ENCODE results near the gene CD47.

CD47 gene

DNA sequence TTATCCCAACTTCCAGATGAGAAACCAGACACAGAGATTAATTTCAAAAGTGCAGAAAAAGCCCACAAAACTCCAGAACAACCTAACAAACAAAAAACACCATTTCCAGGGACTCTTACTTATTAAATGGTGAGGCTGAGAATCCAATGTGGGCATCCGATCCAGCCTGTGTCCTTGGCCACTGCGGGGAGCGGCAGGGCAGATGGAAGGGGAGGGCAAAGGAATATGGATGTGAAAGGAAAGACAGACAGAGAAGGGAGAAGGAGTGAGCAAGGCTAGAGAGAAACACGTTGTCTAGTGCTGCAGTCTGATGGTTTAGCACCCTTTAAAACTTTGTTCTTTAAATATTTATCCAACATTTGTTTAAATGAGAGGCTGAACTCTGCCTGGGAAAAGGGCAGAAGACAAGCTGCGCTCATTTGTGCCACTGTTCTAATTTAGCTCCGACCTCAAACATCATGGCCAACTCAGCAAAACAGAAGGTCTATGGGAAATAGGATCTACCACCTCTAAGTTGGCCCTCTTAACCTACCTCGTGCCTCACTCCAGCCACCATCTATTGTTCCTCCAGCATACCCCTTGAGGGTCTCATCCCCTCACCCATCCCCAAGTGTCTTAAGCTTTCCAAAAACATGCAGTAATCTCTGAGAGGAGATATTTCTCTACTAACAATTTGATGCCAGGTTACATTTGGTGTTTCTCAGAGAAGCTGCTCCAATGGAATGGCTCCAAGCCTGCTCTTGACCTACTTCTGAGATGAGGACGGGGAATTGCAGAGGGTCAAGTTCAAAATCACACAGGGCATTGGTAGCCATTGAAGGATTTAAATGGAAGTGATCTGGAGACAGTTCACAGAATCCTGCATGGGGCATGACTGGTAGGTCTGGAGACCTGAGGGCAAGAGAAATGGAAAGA, 77.4 kb downstream of the CD47 start:
- no peak for DNase-seq (ENCODE audit: low read depth in 2 of 2)

DNA sequence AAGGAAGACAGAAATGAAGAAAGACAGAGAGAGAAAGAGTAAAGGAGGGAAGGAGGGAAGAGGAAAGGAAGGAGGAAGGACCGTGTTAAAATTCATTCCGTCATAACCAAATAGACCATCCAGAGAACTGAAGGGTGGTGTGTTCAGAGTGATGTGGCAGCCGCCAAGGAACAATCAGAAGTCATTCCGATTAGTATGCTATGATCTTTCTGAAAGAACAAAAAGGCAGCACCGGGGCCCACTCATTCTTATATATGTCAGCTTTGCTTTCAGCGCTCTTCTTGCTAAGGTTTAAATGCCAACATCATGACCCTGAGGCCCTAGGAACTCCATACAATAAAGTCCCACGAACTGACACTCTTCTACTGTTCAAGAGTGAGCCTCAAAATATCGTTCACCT, 78.5 kb downstream of the CD47 start:
- no peak for DNase-seq (ENCODE audit: low read depth in 2 of 2)

DNA sequence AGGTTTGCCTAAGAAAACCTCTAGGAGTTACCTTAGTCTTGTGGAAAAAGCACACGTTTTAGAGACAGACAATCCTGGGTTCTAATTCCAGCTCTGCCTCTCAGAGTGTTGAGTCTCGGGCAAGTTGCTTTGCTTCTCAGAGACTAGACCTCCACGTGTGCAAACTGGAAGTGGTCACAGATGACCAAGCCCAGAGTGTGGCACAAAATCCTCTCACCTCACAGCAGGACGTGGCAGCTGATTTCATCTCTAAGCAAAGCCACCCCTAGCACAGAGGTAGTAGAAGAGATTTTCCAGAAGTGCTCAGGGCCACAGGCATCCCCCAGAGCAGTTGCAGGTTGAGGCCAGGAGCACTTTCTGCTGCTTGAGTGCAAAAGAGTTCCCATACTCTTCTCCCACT, 79.2 kb downstream of the CD47 start:
- DNase-seq (ENCODE audit: low read depth in 2 of 2): no peak

DNA sequence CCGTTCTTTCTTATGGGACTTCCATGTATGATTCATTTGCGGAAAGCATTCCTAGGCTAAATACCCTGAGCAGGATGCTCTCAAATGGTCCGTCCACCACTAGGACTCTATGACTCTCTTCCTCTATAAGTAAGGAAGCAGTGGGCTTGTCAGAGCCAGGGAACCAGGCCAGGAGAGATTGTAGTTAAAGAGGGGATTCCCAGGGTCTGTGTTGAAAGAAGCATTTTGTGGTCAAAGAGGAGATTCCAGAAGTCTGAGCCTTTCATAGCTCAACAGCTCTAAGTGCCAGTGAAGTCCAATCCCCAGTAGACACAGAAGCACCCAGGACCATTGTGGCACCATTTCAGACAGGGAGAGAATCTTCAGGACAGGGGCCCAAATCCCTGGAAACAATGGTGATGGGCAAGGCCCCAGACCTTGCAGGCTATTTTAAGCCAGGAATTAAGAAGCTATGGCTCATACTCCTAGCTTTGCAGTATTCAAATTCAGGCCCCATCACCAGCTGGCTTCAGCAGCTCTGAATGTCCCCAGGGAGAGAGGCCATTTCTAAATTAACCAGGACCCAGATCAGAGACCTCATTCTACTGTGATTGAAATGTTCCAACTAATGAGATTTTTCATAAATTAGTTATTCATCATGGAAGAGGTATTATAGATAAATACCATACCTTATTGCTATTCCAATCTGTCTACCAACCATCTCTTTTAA, 81.7 kb downstream of the CD47 start:
- no peak for DNase-seq (ENCODE audit: low read depth in 2 of 2)

DNA sequence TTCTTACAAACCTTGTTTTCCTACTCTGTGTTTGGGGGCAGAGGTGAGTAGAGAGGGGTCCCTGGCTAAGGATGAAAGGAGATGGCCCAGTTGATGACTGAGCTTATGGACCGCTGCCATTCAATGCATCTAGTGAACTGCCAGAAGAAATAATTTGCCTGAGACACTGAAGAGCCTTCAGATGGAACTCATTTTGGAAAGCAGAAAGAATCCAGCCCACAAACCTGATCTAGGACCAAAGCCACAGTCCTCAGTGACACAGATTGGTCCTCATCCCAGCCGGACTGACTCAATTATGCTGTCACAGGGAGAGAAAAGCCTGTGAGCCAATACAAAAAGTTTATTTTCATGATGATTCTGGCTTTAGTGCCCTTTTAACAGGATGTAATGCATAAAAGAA, 82.7 kb downstream of the CD47 start:
- no peak for DNase-seq (ENCODE audit: low read depth in 2 of 2)

DNA sequence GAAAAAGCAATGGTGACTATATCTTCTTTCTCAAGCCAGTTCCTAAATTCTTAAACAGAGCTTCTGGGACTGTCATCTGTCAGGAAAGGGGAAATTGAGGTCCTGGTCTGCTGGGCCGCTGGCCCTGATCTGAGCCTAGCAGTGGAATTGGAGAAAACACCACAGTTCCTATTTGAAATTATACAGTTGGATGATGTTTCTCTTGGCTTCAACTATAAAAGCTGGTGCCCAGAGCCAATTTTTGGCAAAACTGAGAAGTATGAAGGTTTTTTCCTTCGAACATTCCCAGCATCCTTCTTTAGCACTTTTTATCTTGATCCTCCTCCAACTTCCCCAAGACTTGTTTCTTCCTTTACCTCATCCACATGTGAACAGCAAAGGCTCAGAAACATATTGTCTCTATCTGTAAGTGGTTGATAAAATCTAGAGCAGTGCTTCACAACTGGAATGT, 83.9 kb downstream of the CD47 start:
- no peak for DNase-seq (ENCODE audit: low read depth in 2 of 2)

DNA sequence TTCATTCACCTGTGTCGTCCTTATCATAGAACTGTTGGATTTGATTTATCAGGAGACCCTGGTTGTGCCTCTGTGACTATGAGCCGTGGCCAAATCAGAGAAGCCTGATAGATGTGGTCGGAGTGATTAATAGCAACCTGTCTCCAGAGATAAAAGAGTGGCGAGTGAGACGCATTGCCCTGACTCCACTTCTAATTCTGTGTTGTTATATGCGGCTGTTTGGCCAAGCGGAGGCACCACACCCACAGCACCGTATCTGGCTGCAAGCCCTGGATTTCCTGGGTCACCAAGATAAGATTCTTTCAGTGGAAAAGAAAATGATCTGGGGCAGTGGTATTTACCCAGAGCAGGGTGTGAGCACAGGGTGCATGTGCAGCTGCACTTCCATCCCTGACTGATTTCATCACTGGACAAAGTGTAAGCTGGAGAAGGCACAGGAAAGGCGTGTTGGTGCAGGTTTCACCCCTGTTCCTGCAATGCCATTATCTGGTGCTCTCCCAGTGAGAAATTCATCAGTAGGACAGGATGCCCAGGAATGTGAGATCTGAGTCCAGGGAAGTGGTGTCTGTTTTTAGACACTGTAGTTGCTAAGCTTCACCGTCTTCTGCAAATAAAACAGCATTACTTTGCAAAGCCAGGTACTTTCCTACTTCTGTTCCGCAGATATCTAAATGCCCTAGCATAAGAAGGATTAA, 84.6 kb downstream of the CD47 start:
- DNase-seq (ENCODE audit: low read depth in 2 of 2): no peak

DNA sequence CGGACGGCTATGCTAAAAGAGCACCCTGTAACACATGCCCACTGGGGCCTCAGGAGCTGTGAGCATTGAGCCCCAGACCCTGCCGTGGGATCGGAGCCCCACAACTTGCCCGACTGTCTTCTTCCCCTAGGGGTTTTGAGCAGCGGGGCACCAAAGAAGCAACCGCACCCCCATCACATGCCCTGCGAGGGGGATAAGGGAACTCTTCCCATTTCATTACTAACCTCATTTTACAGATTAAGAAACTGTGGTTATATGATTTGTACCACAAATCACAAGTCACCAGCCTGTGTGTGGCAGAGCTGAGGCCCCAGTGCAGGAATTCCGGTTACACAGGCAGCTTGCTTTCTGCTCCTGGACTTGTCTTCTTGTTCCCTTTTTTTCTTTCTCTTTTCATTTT, 86.2 kb downstream of the CD47 start:
- DNase-seq (ENCODE audit: low read depth in 2 of 2): no peak

DNA sequence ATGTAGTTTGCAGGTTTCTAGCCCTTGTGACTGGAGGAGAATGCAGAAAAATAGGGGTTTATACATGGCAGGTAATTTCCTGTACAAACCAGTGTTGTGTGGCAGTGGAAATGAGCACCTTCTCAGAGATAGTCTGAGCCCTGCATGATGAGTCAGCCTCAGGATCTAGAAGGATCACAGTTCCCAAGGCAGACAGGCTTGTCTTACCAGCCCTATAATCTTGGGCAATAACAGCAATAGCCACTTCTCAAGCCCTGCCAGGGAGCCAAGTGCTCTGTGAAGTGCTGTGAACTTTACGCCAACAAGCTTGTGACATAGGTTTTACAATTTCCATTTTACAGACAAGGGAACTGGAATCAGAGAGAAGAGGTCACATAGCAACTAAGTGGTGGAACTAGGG, 89.4 kb downstream of the CD47 start:
- no peak for DNase-seq (ENCODE audit: low read depth in 2 of 2)

DNA sequence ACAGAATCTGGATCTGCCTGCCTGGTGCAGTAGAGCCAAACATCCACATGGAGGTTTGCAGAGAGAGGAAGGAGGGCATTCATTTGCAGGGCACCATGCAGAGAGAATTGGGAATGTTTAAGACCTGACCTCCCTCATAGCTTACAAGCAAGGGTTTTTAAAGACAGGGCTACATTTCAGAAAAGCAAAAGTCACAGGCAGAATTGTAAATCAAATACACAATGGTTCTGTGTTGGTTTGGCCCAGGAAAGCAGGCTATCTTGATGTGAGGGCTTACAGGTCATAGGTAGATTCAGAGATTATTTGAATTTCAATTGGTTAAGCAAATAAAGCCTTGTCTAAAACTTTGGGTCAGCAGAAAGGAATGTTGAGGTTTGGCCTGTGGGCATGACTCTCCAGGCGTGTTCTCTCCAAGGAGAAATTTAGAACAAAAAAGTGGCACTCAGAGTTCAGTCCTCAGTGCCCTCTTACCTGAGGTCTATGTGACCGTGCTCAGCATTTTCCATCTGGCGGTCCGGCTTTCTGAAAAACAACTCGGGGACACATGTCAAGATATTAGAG, 91.5 kb downstream of the CD47 start:
- DNase-seq (ENCODE audit: low read depth in 2 of 2): no peak

DNA sequence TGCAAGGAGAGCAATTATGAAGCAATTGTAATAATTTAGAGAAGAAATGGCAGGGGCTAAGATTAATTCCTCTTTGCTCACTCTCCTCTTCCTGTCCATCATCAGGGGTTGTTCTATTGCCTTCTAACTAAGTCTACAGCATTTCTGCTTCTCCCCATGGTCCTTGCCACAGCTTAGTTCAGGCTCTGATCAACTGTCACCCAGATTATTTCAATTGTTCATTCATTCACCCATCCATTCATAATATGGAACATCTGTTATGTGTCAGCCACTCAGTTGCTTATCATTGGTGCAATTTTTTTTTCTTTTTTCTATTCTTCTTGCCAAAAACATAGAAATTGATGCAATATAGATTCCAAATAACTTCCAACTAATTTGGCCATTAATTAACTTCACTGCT, 93.2 kb downstream of the CD47 start:
- no peak for DNase-seq (ENCODE audit: low read depth in 2 of 2)

DNA sequence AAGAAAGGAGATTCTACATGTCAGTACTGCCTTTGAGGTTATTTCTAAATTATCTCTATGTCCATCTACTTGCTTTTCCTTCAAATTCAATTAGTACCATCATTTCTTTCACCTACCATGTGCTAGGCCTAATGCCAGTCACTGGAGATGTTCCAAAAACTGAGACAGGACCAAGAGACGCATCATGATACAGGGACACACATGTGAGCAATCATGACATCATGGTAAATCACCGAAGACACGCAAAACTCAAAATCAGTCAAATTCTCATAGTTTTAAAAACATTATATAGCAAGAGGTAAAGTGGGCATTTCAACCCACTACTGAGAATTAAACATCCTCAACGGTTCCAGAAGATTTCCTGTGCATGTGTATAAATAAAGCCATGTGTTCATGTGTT, 95.0 kb downstream of the CD47 start:
- no peak for DNase-seq (ENCODE audit: low read depth in 2 of 2)

DNA sequence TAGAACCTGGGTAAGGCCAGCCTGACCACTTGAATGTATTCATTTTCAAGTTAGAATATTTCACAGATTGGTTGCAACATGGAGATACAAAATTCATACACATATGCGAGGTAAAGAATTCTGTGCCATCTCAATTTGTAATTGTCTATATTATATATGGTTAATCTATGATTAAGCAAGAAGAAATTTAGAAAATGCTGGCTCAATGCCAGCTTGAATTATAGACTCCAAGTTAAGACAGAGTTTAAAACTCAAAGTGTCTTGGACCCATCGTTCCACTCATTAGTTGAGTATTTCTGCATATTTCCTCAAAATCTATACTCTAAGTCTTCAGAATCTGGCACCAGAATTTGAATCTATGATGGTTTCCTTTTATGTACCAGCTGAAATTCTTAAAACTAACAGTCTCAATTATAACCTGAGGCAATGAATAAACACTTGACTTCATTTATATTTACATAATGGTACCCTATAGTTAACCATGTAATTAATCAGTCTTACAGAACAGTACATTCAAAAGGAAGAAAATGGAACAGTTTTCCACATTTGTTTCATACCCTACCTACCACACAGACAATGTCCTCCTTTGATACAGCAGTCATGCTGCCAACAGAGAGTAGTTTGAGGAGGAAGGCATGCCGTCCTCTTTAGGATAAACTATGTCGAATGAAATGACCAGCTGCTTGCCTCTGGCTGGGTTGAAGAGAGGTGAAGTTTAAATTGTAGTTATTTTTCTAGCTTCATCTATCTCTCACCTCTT, 95.7 kb downstream of the CD47 start:
- no peak for DNase-seq (ENCODE audit: low read depth in 2 of 2)

DNA sequence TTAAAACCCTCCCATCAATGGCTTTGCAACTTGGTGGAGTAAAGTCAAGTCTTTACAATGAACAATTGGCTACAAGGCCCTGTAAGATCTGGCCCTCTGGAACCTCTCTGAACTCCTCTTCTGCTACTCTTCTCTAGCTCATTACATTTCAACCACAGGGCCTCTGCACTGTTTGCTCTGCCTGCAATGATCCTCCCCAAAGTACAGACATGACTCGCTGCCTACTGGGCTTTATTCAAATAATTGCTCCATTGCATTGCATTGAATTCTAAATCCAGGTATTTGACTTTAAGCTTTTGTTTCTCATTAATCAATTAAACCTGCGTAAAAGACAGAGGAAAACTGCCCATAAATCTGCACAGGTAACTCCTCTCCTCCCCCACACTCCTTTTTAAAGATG, 96.7 kb downstream of the CD47 start:
- no peak for DNase-seq (ENCODE audit: low read depth in 2 of 2)

DNA sequence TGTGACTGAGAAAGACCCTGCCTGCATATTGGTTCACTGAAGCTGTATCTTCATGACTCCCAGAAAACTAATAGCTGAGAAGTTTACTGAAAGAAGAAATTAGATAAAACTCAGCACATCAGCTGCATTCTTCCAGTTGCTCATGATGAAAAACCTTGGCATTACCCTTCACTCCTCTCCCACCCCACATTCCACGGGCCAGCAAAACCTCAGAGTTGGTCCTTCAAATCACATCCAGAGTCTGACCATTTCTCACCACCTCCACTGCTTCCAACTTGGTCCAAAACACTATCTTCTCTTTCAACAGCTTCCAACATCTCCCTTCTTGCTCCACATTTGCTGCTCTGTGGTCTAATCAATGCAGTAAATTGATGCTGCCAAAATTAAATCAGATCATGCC, 97.1 kb downstream of the CD47 start:
- DNase-seq (ENCODE audit: low read depth in 2 of 2): no peak

All from stimulated activated CD4-positive, alpha-beta T cell treated with anti-CD3 and anti-CD28 coated beads, Interleukin-4, amount 100 ng/mL, for 48 hours (primary cell).